Mammary epithelial cell (primary cell): ENCODE results near the gene HOATZ.

Experiments
- EZH2 ChIP-seq: IDR thresholded peaks from 2 replicates; pipeline ENCODE4 v1.6.1; 2012; ENCODE audit warnings: low read length, inconsistent platforms, borderline replicate concordance
- TF ChIP-seq, protein P1 (sequence below), 2 donors: IDR thresholded peaks in 1 of 2; conservative IDR thresholded peaks in 1 of 2; 2 replicates each; pipeline ENCODE4 v1.5.1; 2011 to 2012; ENCODE audit warnings: inconsistent platforms in 2 of 2, low read length in 2 of 2, mild to moderate bottlenecking in 2 of 2, control low read depth in 1 of 2, low read depth in 1 of 2; ENCODE audit not compliant: insufficient read depth in 1 of 2; ENCODE audit errors: extremely low read depth in 1 of 2

DNA sequence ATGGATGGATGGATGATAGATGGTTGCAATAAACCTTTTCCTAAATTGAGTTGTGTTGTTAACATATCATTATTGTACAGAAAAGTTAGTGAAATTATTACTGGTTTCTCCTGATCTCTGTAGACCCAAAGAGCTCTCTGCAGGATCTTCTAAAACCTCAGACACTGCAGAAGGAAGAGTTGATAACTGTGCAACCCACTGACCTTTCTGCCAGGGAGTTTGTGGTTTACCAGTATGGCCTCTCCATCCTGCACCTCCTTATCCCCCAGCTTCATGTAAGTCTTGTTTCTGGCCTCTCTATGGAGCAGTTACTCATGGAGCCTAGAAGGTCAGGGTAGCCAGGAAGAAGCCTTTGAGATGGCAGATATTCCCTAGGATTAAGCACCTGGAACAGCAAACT is 48.0 kb upstream of the HOATZ start:
- TF ChIP-seq, protein P1, sequence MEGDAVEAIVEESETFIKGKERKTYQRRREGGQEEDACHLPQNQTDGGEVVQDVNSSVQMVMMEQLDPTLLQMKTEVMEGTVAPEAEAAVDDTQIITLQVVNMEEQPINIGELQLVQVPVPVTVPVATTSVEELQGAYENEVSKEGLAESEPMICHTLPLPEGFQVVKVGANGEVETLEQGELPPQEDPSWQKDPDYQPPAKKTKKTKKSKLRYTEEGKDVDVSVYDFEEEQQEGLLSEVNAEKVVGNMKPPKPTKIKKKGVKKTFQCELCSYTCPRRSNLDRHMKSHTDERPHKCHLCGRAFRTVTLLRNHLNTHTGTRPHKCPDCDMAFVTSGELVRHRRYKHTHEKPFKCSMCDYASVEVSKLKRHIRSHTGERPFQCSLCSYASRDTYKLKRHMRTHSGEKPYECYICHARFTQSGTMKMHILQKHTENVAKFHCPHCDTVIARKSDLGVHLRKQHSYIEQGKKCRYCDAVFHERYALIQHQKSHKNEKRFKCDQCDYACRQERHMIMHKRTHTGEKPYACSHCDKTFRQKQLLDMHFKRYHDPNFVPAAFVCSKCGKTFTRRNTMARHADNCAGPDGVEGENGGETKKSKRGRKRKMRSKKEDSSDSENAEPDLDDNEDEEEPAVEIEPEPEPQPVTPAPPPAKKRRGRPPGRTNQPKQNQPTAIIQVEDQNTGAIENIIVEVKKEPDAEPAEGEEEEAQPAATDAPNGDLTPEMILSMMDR (conservative IDR thresholded peaks at IDR 0.05 in 1 of 2, IDR thresholded peaks at IDR 0.05 in 1 of 2; ENCODE audit: extremely low read depth in 1 of 2, insufficient read depth in 1 of 2, low read depth in 1 of 2, low read length in 2 of 2), result no peak
- no peak for TF ChIP-seq EZH2
